OCI-LY1 (cell line): ENCODE results near the gene RD3L.

Experiments
- H2AFZ ChIP-seq: fragments of 200-600 bp; sonication (generic), shearing (Covaris generic); 2 replicates; pipeline ENCODE4 v1.6.0; 2014; ENCODE audit warnings: antibody characterized with exemption, mild to moderate bottlenecking, low read length
- H3F3A ChIP-seq: fragments of 200-600 bp; sonication (generic), shearing (Covaris generic); 2 replicates; pipeline ENCODE4 v1.6.0; 2014; ENCODE audit warnings: mild to moderate bottlenecking, antibody characterized with exemption, low read length, moderate library complexity; ENCODE audit not compliant: insufficient read depth
- H3K27ac ChIP-seq: fragments of 200-600 bp; sonication (generic); 2 replicates; pipeline ENCODE4 v1.5.1; 2014; ENCODE audit warnings: low read length, mixed run types, mild to moderate bottlenecking, low read depth; ENCODE audit not compliant: poor library complexity, severe bottlenecking
- H3K27me3 ChIP-seq: fragments of 200-600 bp; sonication (generic); 2 replicates; pipeline ENCODE4 v1.6.0; 2014; ENCODE audit warnings: antibody characterized with exemption, mild to moderate bottlenecking, low read length, moderate library complexity; ENCODE audit not compliant: insufficient read depth
- H3K36me3 ChIP-seq: fragments of 200-600 bp; sonication (generic); 2 replicates; pipeline ENCODE4 v1.6.1; 2014; ENCODE audit warnings: mild to moderate bottlenecking, antibody characterized with exemption, low read length, moderate library complexity, mixed read lengths; ENCODE audit not compliant: insufficient read depth
- H3K4me1 ChIP-seq: fragments of 200-600 bp; sonication (generic); 2 replicates; pipeline ENCODE4 v1.5.1; 2014; ENCODE audit warnings: mild to moderate bottlenecking, low read length, moderate library complexity; ENCODE audit not compliant: insufficient read depth, severe bottlenecking
- H3K4me2 ChIP-seq: fragments of 200-600 bp; sonication (generic), shearing (Covaris generic); 2 replicates; pipeline ENCODE4 v1.6.1; 2014; ENCODE audit warnings: low read length
- H3K4me3 ChIP-seq: fragments of 200-600 bp; sonication (generic); 2 replicates; pipeline ENCODE4 v1.5.1; 2014; ENCODE audit warnings: low read length, low read depth, mild to moderate bottlenecking, mixed read lengths; ENCODE audit not compliant: poor library complexity, severe bottlenecking
- H3K79me2 ChIP-seq: fragments of 200-600 bp; shearing (Covaris generic); 2 replicates; pipeline ENCODE4 v1.6.1; 2016; ENCODE audit warnings: mixed run types, low read length, mixed read lengths; ENCODE audit not compliant: insufficient read depth
- H3K9ac ChIP-seq: fragments of 200-600 bp; sonication (generic), shearing (Covaris generic); 2 replicates; pipeline ENCODE4 v1.6.1; 2014; ENCODE audit warnings: mild to moderate bottlenecking, low read length, mixed read lengths
- H3K9me2 ChIP-seq: fragments of 200-600 bp; sonication (generic), shearing (Covaris generic); 2 replicates; pipeline ENCODE4 v1.6.1; 2014; ENCODE audit warnings: low read depth, mild to moderate bottlenecking, low read length, mixed read lengths
- H3K9me3 ChIP-seq: fragments of 200-600 bp; shearing (Covaris generic); 2 replicates; pipeline ENCODE4 v1.6.1; 2014; ENCODE audit warnings: low read length, mixed read lengths
- H4K20me1 ChIP-seq: fragments of 200-600 bp; sonication (generic), shearing (Covaris generic); 2 replicates; pipeline ENCODE4 v1.6.0; 2016; ENCODE audit warnings: mild to moderate bottlenecking, low read length; ENCODE audit not compliant: insufficient read depth
- CTCF ChIP-seq: fragments of 200-600 bp; sonication (generic), shearing (Covaris generic); IDR thresholded peaks from 2 replicates; pipeline ENCODE4 v1.5.1; 2017; ENCODE audit warnings: mild to moderate bottlenecking, antibody characterized with exemption, low read length, moderate library complexity, mixed read lengths
- EZH2 ChIP-seq: fragments of 200-600 bp; sonication (generic), shearing (Covaris generic); IDR thresholded peaks from 2 replicates; pipeline ENCODE4 v1.8.0; 2017; ENCODE audit warnings: borderline replicate concordance, mixed run types, mild to moderate bottlenecking, antibody characterized with exemption, low read length, moderate library complexity, mixed read lengths

RD3L gene

GRCh38 chr14:103898204-103898603 is 44.1 kb downstream of the RD3L start:
- H3K9me2 ChIP-seq, result no peaks in the 10 kb centered on the region
- no peaks in the 10 kb centered on the region for H3K36me3 ChIP-seq
- TF ChIP-seq CTCF, result no peak
- no peak for TF ChIP-seq EZH2
- H4K20me1 ChIP-seq, result no peaks in the 10 kb centered on the region
- H2AFZ ChIP-seq, result no peak overlapping the region
- no peak overlapping the region for H3K27ac ChIP-seq
- no peak overlapping the region for H3K4me3 ChIP-seq
- H3K9me3 ChIP-seq, result no peaks in the 10 kb centered on the region
- H3F3A ChIP-seq, result no peaks in the 10 kb centered on the region
- H3K79me2 ChIP-seq, result no peaks in the 10 kb centered on the region
- no peak overlapping the region for H3K4me2 ChIP-seq
- peaks cover 5% of the 10 kb centered on the region for H3K4me1 ChIP-seq
- no peaks in the 10 kb centered on the region; the same call in 1 of the 2 replicates for H3K27me3 ChIP-seq
- H3K9ac ChIP-seq, result no peak overlapping the region

DNA sequence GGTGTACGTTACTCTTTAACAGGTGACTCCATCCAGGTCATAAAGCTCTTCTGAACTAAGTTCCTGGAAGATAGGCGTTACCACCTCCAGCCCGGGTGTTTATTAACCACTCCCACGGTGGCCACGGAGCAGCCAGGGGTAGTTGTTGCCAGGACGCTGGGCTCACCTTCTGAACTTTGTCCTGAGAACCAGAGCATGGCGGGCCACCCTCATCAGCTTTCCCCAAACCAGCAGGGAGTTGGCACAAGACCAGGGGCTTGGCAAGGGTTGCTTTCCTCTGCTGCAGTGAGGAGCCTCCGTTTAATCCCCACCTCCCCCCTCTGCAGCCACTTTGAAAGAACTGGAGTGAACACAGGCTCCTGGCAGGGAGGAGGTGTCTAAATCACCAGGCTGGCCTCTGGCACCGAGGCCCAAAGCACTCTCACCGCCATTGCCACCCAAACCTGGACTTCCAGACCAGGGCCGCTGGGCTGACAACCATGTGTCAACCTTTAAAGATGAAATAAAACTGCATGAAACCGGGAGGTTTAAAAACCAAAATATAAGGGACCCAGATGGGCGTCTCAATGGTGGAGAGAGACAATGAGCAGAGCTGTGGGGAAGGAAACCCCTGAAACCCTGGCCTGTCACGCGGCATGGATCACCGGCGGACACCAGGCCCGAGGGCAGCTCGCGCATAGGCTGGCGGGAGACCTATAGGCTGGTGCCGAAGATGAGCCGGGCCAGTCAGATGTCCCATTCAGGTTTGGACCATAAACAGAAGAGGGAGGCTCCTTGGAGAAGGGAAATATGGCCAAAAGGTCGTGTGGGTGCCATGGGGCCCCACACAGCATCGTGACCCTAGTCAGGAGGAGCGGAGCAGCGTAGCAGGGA is 45.0 kb downstream of the RD3L start:
- H3K9me3 ChIP-seq, result no peaks in the 10 kb centered on the region
- H3K36me3 ChIP-seq, result no peaks in the 10 kb centered on the region
- no peaks in the 10 kb centered on the region for H4K20me1 ChIP-seq
- no peak overlapping the region for H2AFZ ChIP-seq
- no peak overlapping the region for H3K4me2 ChIP-seq
- H3K4me1 ChIP-seq, result peaks cover 5% of the 10 kb centered on the region
- H3K27me3 ChIP-seq, result no peaks in the 10 kb centered on the region; the same call in 1 of the 2 replicates
- H3F3A ChIP-seq, result no peaks in the 10 kb centered on the region
- H3K79me2 ChIP-seq, result no peaks in the 10 kb centered on the region
- H3K9ac ChIP-seq, result no peak overlapping the region
- H3K9me2 ChIP-seq, result no peaks in the 10 kb centered on the region
- no peak for TF ChIP-seq EZH2
- TF ChIP-seq CTCF, result no peak
- no peak overlapping the region for H3K27ac ChIP-seq
- H3K4me3 ChIP-seq, result no peak overlapping the region

- no peaks in the 10 kb centered on the region for H3K9me3 ChIP-seq
- no peaks in the 10 kb centered on the region for H3K9me2 ChIP-seq
- H2AFZ ChIP-seq, result no peak overlapping the region
- no peaks in the 10 kb centered on the region for H3F3A ChIP-seq
- TF ChIP-seq CTCF, result no peak
- no peak for TF ChIP-seq EZH2
- no peak overlapping the region for H3K4me2 ChIP-seq
- H3K36me3 ChIP-seq, result no peaks in the 10 kb centered on the region
- H3K27me3 ChIP-seq, result no peaks in the 10 kb centered on the region; the same call in 1 of the 2 replicates
- H3K27ac ChIP-seq, result no peak overlapping the region
- H3K79me2 ChIP-seq, result no peaks in the 10 kb centered on the region
- no peak overlapping the region for H3K4me3 ChIP-seq
- H3K4me1 ChIP-seq, result peaks cover 5% of the 10 kb centered on the region
- H3K9ac ChIP-seq, result no peak overlapping the region
- H4K20me1 ChIP-seq, result no peaks in the 10 kb centered on the region
Observed at GRCh38 chr14:103896578-103896977, 45.8 kb downstream of the RD3L start.
